K562 (cell line): ENCODE results near the gene BCAS3. TPM values are rescaled to one million over a fixed set of nuclear protein-coding genes. Genes with fewer than 3 reads are reported as not detected.

Source experiments
- ATAC-seq: fragments of 200-7000 bp; cut with Tn5 transposase; 3 replicates; pipeline ENCODE4 v1.9.1; 2020; ENCODE audit warnings: moderate library complexity
- BruUV-seq: library from RNA; stranded (reverse); fragments of 400-500 nt; replicated peaks from 2 replicates; lab custom pipeline; 2021; lab: Mats Ljungman, UMichigan
- CTCF ChIA-PET: fragments of 300-600 bp; formaldehyde crosslinking; extraction: SDS; loops from one replicate; lab custom pipeline; 2021; ENCODE audit warnings: low intra/inter-chr PET ratio; lab: Yijun Ruan, JAX
- POLR2A ChIA-PET: fragments of 300-600, 350-650 bp; sonication (Branson Sonifier 250); formaldehyde crosslinking; extraction: SDS; loops from one replicate; lab custom pipeline; 2021; ENCODE audit warnings: antibody characterized with exemption, inconsistent platforms; lab: Yijun Ruan, JAX
- DNase-seq, 4 experiments: peaks; one replicate each; pipeline versions ENCODE4 v3.0.0 to v3.0.0-alpha.2; 2011 to 2018; ENCODE audit warnings: low spot score in 3 of 4, mixed read lengths in 3 of 4; ENCODE audit errors: extremely low read depth in 1 of 4
- FAIRE-seq: peaks from 2 replicates; lab custom pipeline; 2011; peaks lifted over from hg19 to GRCh38; lab: Jason Lieb, UNC
- H2AFZ ChIP-seq: 2 replicates; pipeline ENCODE4 v1.6.0; 2011; ENCODE audit warnings: low read depth, low read length, control low read depth, inconsistent platforms
- H3K27ac ChIP-seq: fragments of 200-600 bp; 3 replicates; pipeline ENCODE4 v1.8.0; 2011; ENCODE audit warnings: low read depth, mild to moderate bottlenecking, control low read depth, inconsistent platforms, low read length, moderate library complexity, mixed read lengths; ENCODE audit errors: extremely low read depth
- H3K27me3 ChIP-seq, 2 experiments: fragments of 300-600 bp in 1 of 2; 2 replicates in 1 of 2; 3 replicates in 1 of 2; pipeline versions ENCODE4 v1.6.0 to v1.8.0; 2011; ENCODE audit warnings: inconsistent platforms in 2 of 2, low read length in 2 of 2, mild to moderate bottlenecking in 1 of 2, mixed read lengths in 1 of 2, moderate library complexity in 1 of 2; ENCODE audit not compliant: control insufficient read depth in 2 of 2, insufficient read depth in 2 of 2
- H3K36me3 ChIP-seq: fragments of 300-600 bp; 3 replicates; pipeline ENCODE4 v1.8.0; 2011; ENCODE audit warnings: mild to moderate bottlenecking, low read length, inconsistent platforms; ENCODE audit not compliant: control insufficient read depth, insufficient read depth
- H3K4me1 ChIP-seq, 2 experiments: fragments of 200-600 bp in 1 of 2; replicated peaks in 1 of 2; 2 replicates in 1 of 2; 3 replicates in 1 of 2; pipeline versions ENCODE4 v1.5.1 to v1.8.0; 2011; ENCODE audit warnings: inconsistent platforms in 2 of 2, low read length in 2 of 2, mild to moderate bottlenecking in 1 of 2, mixed read lengths in 1 of 2, moderate library complexity in 1 of 2; ENCODE audit not compliant: control insufficient read depth in 2 of 2, insufficient read depth in 2 of 2
- H3K4me2 ChIP-seq: 2 replicates; pipeline ENCODE4 v1.6.1; 2011; ENCODE audit warnings: low read length, control low read depth, inconsistent platforms, mixed read lengths; ENCODE audit not compliant: insufficient read depth
- H3K4me3 ChIP-seq: fragments of 200-600 bp; sonication (generic), shearing (Covaris generic); 2 replicates; pipeline ENCODE4 v1.5.1; 2016; ENCODE audit warnings: control low read depth, inconsistent platforms
- H3K79me2 ChIP-seq: fragments of 200-600 bp; 3 replicates; pipeline ENCODE4 v1.8.0; 2011; ENCODE audit warnings: low read length, inconsistent platforms; ENCODE audit not compliant: control insufficient read depth, insufficient read depth
- H3K9ac ChIP-seq, 2 experiments: 2 replicates each; pipeline versions ENCODE4 v1.6.0 to v1.6.1; 2011; ENCODE audit warnings: low read depth in 2 of 2, low read length in 2 of 2, control low read depth in 1 of 2, inconsistent platforms in 1 of 2, mild to moderate bottlenecking in 1 of 2, mixed read lengths in 1 of 2; ENCODE audit not compliant: insufficient read depth in 1 of 2
- H3K9me1 ChIP-seq: one replicate; pipeline ENCODE4 v1.6.0; 2011; ENCODE audit warnings: inconsistent platforms, mild to moderate bottlenecking, low read length, moderate library complexity; ENCODE audit not compliant: control insufficient read depth, insufficient read depth
- H3K9me3 ChIP-seq: replicated peaks from 2 replicates; pipeline ENCODE4 v1.5.1; 2011; ENCODE audit warnings: low read depth, low read length, inconsistent platforms; ENCODE audit not compliant: control insufficient read depth, insufficient read depth
- H4K20me1 ChIP-seq: replicated peaks from 2 replicates; pipeline ENCODE4 v1.6.1; 2011; ENCODE audit warnings: low read length, inconsistent platforms, mixed read lengths; ENCODE audit not compliant: control insufficient read depth, insufficient read depth
- CTCF ChIP-seq, 3 experiments: IDR thresholded peaks in 2 of 3; conservative IDR thresholded peaks in 1 of 3; 2 replicates each; pipeline ENCODE4 v1.5.1; 2011 to 2012; ENCODE audit warnings: low read length in 3 of 3, mild to moderate bottlenecking in 3 of 3, control low read depth in 2 of 3, improper control_type of control experiment in 1 of 3, inconsistent platforms in 1 of 3, low read depth in 1 of 3, mixed read lengths in 1 of 3, moderate library complexity in 1 of 3; ENCODE audit not compliant: insufficient read depth in 2 of 3
- DIDO1 ChIP-seq: fragments of 450-650 bp; IDR thresholded peaks from 2 replicates; pipeline ENCODE4 v1.6.1; 2016; ENCODE audit warnings: low read depth, missing biosample characterization, missing genetic modification characterization
- KDM5B ChIP-seq: fragments of 200-600 bp; sonication (generic); IDR thresholded peaks from 2 replicates; pipeline ENCODE4 v1.6.1; 2012; ENCODE audit warnings: low read depth, mild to moderate bottlenecking, moderate library complexity, low read length, control low read depth, inconsistent platforms; ENCODE audit not compliant: insufficient replicate concordance
- LEF1 ChIP-seq: fragments of 450-650 bp; IDR thresholded peaks from 2 replicates; pipeline ENCODE4 v1.6.1; 2016; ENCODE audit warnings: mild to moderate bottlenecking
- NR2F6 ChIP-seq: fragments of 450-650 bp; formaldehyde crosslinking; IDR thresholded peaks from 2 replicates; pipeline ENCODE4 v1.4.0; 2020; ENCODE audit warnings: mild to moderate bottlenecking
- PATZ1 ChIP-seq: fragments of 250-450 bp; sonication (Bioruptor Pico); IDR thresholded peaks from 2 replicates; pipeline ENCODE4 v1.5.0; 2020; ENCODE audit warnings: mild to moderate bottlenecking, borderline replicate concordance
- PHB2 ChIP-seq: fragments of 450-650 bp; IDR thresholded peaks from 2 replicates; pipeline ENCODE4 v1.6.1; 2017; ENCODE audit warnings: low read depth
- POLR2AphosphoS5 ChIP-seq: IDR thresholded peaks from 2 replicates; pipeline ENCODE4 v1.6.1; 2011; ENCODE audit warnings: mild to moderate bottlenecking, low read depth, low read length, moderate library complexity; ENCODE audit not compliant: control insufficient read depth, insufficient read depth
- RBFOX2 ChIP-seq: fragments of 200-400 bp; formaldehyde crosslinking; IDR thresholded peaks from 2 replicates; pipeline ENCODE4 v1.6.1; 2017; ENCODE audit warnings: low read depth, mild to moderate bottlenecking, low read length, moderate library complexity
- STAT5B ChIP-seq: fragments of 250-450 bp; sonication (Bioruptor Pico); IDR thresholded peaks from 2 replicates; pipeline ENCODE4 v1.8.0; 2021; ENCODE audit warnings: mild to moderate bottlenecking, inconsistent platforms
- ZBTB11 ChIP-seq, 3 experiments: fragments of 200-800 bp in 1 of 3; fragments of 250-450 bp in 1 of 3; fragments of 450-650 bp in 1 of 3; sonication (Bioruptor Pico) in 1 of 3; sonication (Bioruptor generic) in 1 of 3; formaldehyde crosslinking in 1 of 3; IDR thresholded peaks; 2 replicates each; pipeline versions ENCODE4 v1.6.1 to v1.8.0; 2016 to 2022; ENCODE audit warnings: mild to moderate bottlenecking in 2 of 3, missing genetic modification characterization in 2 of 3, missing compliant biosample characterization in 1 of 3, moderate library complexity in 1 of 3
- WGBS: fragments of 100-300 bp; shearing (Covaris generic); methylation state at CpG from one replicate; pipeline ENCODE4 v1.1.6; 2016; ENCODE audit warnings: low coverage, mixed read lengths; ENCODE audit not compliant: insufficient coverage; ENCODE audit errors: missing lambda C conversion rate; 5-methylcytosine and 5-hydroxymethylcytosine counted together
- in situ Hi-C: fragments of 300-500 bp; cut with MboI; formaldehyde crosslinking; loops from 4 replicates; pipeline ENCODE4 v1.15.0; 2018; ENCODE audit warnings: inconsistent platforms, mixed read lengths
- intact Hi-C: fragments of 100-400 bp; cut with micrococcal nuclease; formaldehyde crosslinking; loops from 2 replicates; pipeline ENCODE4 v1.14.2; 2022
- polyA plus RNA-seq, 8 experiments: library from polyadenylated mRNA; depleted of rRNA in 4 of 8; stranded (reverse) in 5 of 8; unstranded in 3 of 8; fragments of >200 nt; fragmentation: Nextera tagmentation in 2 of 8; fragmentation: Illumina TruSeq in 1 of 8; extraction: Ambion mirVana in 2 of 8; extraction: Trizol in 1 of 8; gene quantifications; 2 replicates each; pipeline versions ENCODE4 v1.2.1 to v1.2.3, GENCODE V29; 2011 to 2014; ENCODE audit warnings: inconsistent platforms in 1 of 8, missing spikeins in 1 of 8
- total RNA-seq, 7 experiments: library from RNA; depleted of rRNA in 6 of 7; stranded (reverse); fragments of >200 nt in 6 of 7; fragmentation: Illumina TruSeq in 2 of 7; extraction: Trizol in 2 of 7; gene quantifications; 2 replicates each; pipeline versions ENCODE4 v1.2.1 to v1.2.3, GENCODE V29; 2011 to 2021; ENCODE audit warnings: low replicate concordance in 1 of 7

The BCAS3 gene
- total and polyA plus RNA-seq, 9 of the 15 experiments (the other 6 are each of a cell fraction or from before 2014, with no cell fraction given): 1.9 to 5.5 (median 3.5) TPM

- ChIA-PET POLR2A (interaction anchor here (0.6 to 1.2 kb wide), 3 partner anchors 11 to 467 kb away, joined by 3 read pairs; no protein-coding TSS in a partner anchor), CTCF (no interaction called here)
- H3K9ac ChIP-seq: no peak overlapping the region
- H3K79me2 ChIP-seq: no peaks in the 10 kb centered on the region
- under 1% methylated on average over 8 of the region's 10 CpGs for WGBS
- no peaks in the 10 kb centered on the region for H3K36me3 ChIP-seq
- H3K27me3 ChIP-seq: peaks cover 12 to 51% of the 10 kb centered on the region in 2 experiments; a peak in 4 of 5 replicates
- H3K4me1 ChIP-seq: no peaks in the 10 kb centered on the region
- H2AFZ ChIP-seq: no peak overlapping the region
- in situ Hi-C loops: no loop called here
- DNase-seq (no peak), FAIRE-seq (no peak), ATAC-seq (no peak)
- TF ChIP-seq DIDO1 (tag) (no peak), RBFOX2 (no peak), PHB2 (no peak), KDM5B (no peak), ZBTB11 (CRISPR knock-in tag; IDR thresholded peaks at IDR 0.05) (peak in 1 of 3 experiments; percentile 47; a peak in 1 of 6 replicates), POLR2AphosphoS5 (no peak), PATZ1 (no peak), NR2F6 (no peak), LEF1 (no peak), CTCF (IDR thresholded peaks at IDR 0.05 in 2 of 3, conservative IDR thresholded peaks at IDR 0.05 in 1 of 3; ENCODE audit: insufficient read depth in 2 of 3, low read depth in 1 of 3, low read length in 3 of 3) (peak in 1 of 3 experiments; percentile 32; a peak in 2 of 6 replicates), STAT5B (CRISPR knock-in tag) (no peak)
- no peak overlapping the region for H3K4me3 ChIP-seq
- no TSS peak for BruUV-seq
- H3K4me2 ChIP-seq: no peak overlapping the region
- H3K9me1 ChIP-seq: no peaks in the 10 kb centered on the region
- 0 out of 2 replicates have a peak, but pooled peaks cover 5% of the 10 kb centered on the region for H4K20me1 ChIP-seq
- intact Hi-C loops: loop anchor here (5.0 kb wide), 1 partner anchor 353 kb away; no protein-coding TSS in a partner anchor
- no peaks in the 10 kb centered on the region for H3K9me3 ChIP-seq
- H3K27ac ChIP-seq: no peak overlapping the region
Observed at GRCh38 chr17:61354895-61355874, 677.5 kb downstream of the BCAS3 start.
